ENCODE data around the gene SLC6A4.
"Not testable (repeated sequence)": the region's sequence is repeated elsewhere in the genome, so short reads cannot be mapped to it uniquely, and the experiment has no call there.

SLC6A4 gene

GRCh38 chr17:30238387-30239088 lies 3.0 kb upstream of the SLC6A4 start:
- DNase-seq (ENCODE audit: low read depth), result no peak

- no peak for DNase-seq (ENCODE audit: low read depth)
Measured at GRCh38 chr17:30238003-30238344, 2.5 kb upstream of the SLC6A4 start.

GRCh38 chr17:30237296-30238002 lies 2.0 kb upstream of the SLC6A4 start:
- DNase-seq (ENCODE audit: low read depth), result no peak

- DNase-seq (ENCODE audit: low read depth), result no peak
Measured at GRCh38 chr17:30236766-30237165, 1.3 kb upstream of the SLC6A4 start.

GRCh38 chr17:30236297-30236624 lies 764 bp upstream of the SLC6A4 start:
- no peak for DNase-seq (ENCODE audit: low read depth)

- no peak for DNase-seq (ENCODE audit: low read depth)
Measured at GRCh38 chr17:30234964-30235363, 533 bp downstream of the SLC6A4 start.

- no peak for DNase-seq (ENCODE audit: low read depth)
Measured at GRCh38 chr17:30234296-30234695, 1.2 kb downstream of the SLC6A4 start.

GRCh38 chr17:30232824-30233427 lies 2.6 kb downstream of the SLC6A4 start:
- DNase-seq (ENCODE audit: low read depth), result no peak

- DNase-seq (ENCODE audit: low read depth), result no peak
Measured at GRCh38 chr17:30232015-30232823, 3.3 kb downstream of the SLC6A4 start.

- DNase-seq (ENCODE audit: low read depth), result no peak
Measured at GRCh38 chr17:30230596-30231125, 4.8 kb downstream of the SLC6A4 start.

GRCh38 chr17:30230009-30230408 lies 5.5 kb downstream of the SLC6A4 start:
- not testable (repeated sequence) for DNase-seq (ENCODE audit: low read depth)

GRCh38 chr17:30229012-30229411 lies 6.5 kb downstream of the SLC6A4 start:
- no peak for DNase-seq (ENCODE audit: low read depth)

- no peak for DNase-seq (ENCODE audit: low read depth)
Measured at GRCh38 chr17:30228011-30228410, 7.5 kb downstream of the SLC6A4 start.

GRCh38 chr17:30226878-30227277 lies 8.6 kb downstream of the SLC6A4 start:
- DNase-seq (ENCODE audit: low read depth), result no peak

- no peak for DNase-seq (ENCODE audit: low read depth)
Measured at GRCh38 chr17:30225919-30226553, 9.5 kb downstream of the SLC6A4 start.

- DNase-seq (ENCODE audit: low read depth), result no peak
Measured at GRCh38 chr17:30225112-30225511, 10.4 kb downstream of the SLC6A4 start.

GRCh38 chr17:30224419-30224960 lies 11.0 kb downstream of the SLC6A4 start:
- no peak for DNase-seq (ENCODE audit: low read depth)

GRCh38 chr17:30222721-30223175 lies 12.7 kb downstream of the SLC6A4 start:
- DNase-seq (ENCODE audit: low read depth), result no peak

GRCh38 chr17:30222251-30222650 lies 13.2 kb downstream of the SLC6A4 start:
- DNase-seq (ENCODE audit: low read depth), result no peak

GRCh38 chr17:30221346-30221745 lies 14.2 kb downstream of the SLC6A4 start:
- DNase-seq (ENCODE audit: low read depth), result no peak

GRCh38 chr17:30220414-30220813 lies 15.1 kb downstream of the SLC6A4 start:
- DNase-seq (ENCODE audit: low read depth), result no peak

- DNase-seq (ENCODE audit: low read depth), result no peak
Measured at GRCh38 chr17:30219833-30220232, 15.7 kb downstream of the SLC6A4 start.

All from stimulated activated CD8-positive, alpha-beta memory T cell treated with anti-CD3 and anti-CD28 coated beads, Interleukin-7, amount 100 ng/mL, for 24 hours (primary cell).